ENCODE results near the gene LRP3.
"Not testable (repeated sequence)": the region's sequence is repeated elsewhere in the genome, so short reads cannot be mapped to it uniquely, and the experiment has no call there.

LRP3 gene

GRCh38 chr19:33193865-33194362, at the start of gene LRP3:
Gene LRP3 (plus strand): TSS chr19:33194330. CDS start chr19:33194786, 456 bp downstream.
- DNase-seq: peak; percentile 44

GRCh38 chr19:33146209-33146608, 47.9 kb upstream of the LRP3 start:
- DNase-seq: no peak

- DNase-seq: no peak
Observed at GRCh38 chr19:33147538-33147937, 46.6 kb upstream of the LRP3 start.

GRCh38 chr19:33150852-33151518, 43.1 kb upstream of the LRP3 start:
- no peak for DNase-seq

- DNase-seq: no peak
Observed at GRCh38 chr19:33152176-33152575, 42.0 kb upstream of the LRP3 start.

- not testable (repeated sequence) for DNase-seq
Observed at GRCh38 chr19:33152625-33153024, 41.5 kb upstream of the LRP3 start.

GRCh38 chr19:33154313-33154712, 39.8 kb upstream of the LRP3 start:
- not testable (repeated sequence) for DNase-seq

GRCh38 chr19:33156334-33156733, 37.8 kb upstream of the LRP3 start:
- no peak for DNase-seq

- DNase-seq: no peak
Observed at GRCh38 chr19:33157906-33158305, 36.2 kb upstream of the LRP3 start.

GRCh38 chr19:33158365-33158764, 35.8 kb upstream of the LRP3 start:
- DNase-seq: no peak

GRCh38 chr19:33159149-33159548, 35.0 kb upstream of the LRP3 start:
- no peak for DNase-seq

GRCh38 chr19:33159893-33160292, 34.2 kb upstream of the LRP3 start:
- DNase-seq: no peak

GRCh38 chr19:33161201-33161600, 32.9 kb upstream of the LRP3 start:
- DNase-seq: no peak

GRCh38 chr19:33163481-33163880, 30.6 kb upstream of the LRP3 start:
- no peak for DNase-seq

GRCh38 chr19:33166037-33166436, 28.1 kb upstream of the LRP3 start:
- DNase-seq: not testable (repeated sequence)

- no peak for DNase-seq
Observed at GRCh38 chr19:33167438-33167837, 26.7 kb upstream of the LRP3 start.

- no peak for DNase-seq
Observed at GRCh38 chr19:33168528-33168927, 25.6 kb upstream of the LRP3 start.

- no peak for DNase-seq
Observed at GRCh38 chr19:33171222-33171795, 22.8 kb upstream of the LRP3 start.

- DNase-seq: no peak
Observed at GRCh38 chr19:33171916-33172359, 22.2 kb upstream of the LRP3 start.

GRCh38 chr19:33174186-33174585, 19.9 kb upstream of the LRP3 start:
- no peak for DNase-seq

- DNase-seq: no peak
Observed at GRCh38 chr19:33175156-33175782, 18.9 kb upstream of the LRP3 start.

- DNase-seq: no peak
Observed at GRCh38 chr19:33175886-33176669, 18.1 kb upstream of the LRP3 start.

- peak; percentile 98 for DNase-seq
Observed at GRCh38 chr19:33176670-33177416, 17.3 kb upstream of the LRP3 start.

All from NCI-H1105 (cell line).